HCT116 (cell line): ENCODE data around the gene ZNF814. TPM values are rescaled to one million over a fixed set of nuclear protein-coding genes. Genes with fewer than 3 reads are reported as not detected.
A peak's percentile ranks its signal among the peaks of the same experiment; 100 is the strongest.
"Not testable (repeated sequence)": the region's sequence is repeated elsewhere in the genome, so short reads cannot be mapped to it uniquely, and the experiment has no call there.

Experiments
- ATAC-seq: fragments of 200-7000 bp; cut with Tn5 transposase; 2 replicates; pipeline ENCODE4 v1.9.1; 2020; ENCODE audit warnings: mild to moderate bottlenecking, moderate library complexity
- BruUV-seq: library from RNA; stranded (reverse); fragments of 400-500 nt; replicated peaks from 2 replicates; lab custom pipeline; 2021; lab: Mats Ljungman, UMichigan
- CTCF ChIA-PET: fragments of 300-600 bp; sonication (Branson Sonifier 250); formaldehyde crosslinking; loops from one replicate; lab custom pipeline; 2021; ENCODE audit warnings: antibody characterized with exemption; lab: Charles Lee
- POLR2A ChIA-PET: fragments of 300-600, 350-600 bp; sonication (Branson Sonifier 250); formaldehyde crosslinking; loops from one replicate; lab custom pipeline; 2021; ENCODE audit warnings: antibody characterized with exemption; lab: Charles Lee
- RAD21 ChIA-PET, 2 experiments: fragments of 300-600 bp; sonication (Branson Sonifier 250); formaldehyde crosslinking; loops; one replicate each; lab custom pipeline; 2023; ENCODE audit warnings: low total read pairs in 2 of 2; ENCODE audit not compliant: uncharacterized antibody in 2 of 2, unreplicated experiment in 2 of 2, low non-redundant PET in 1 of 2; lab: Charles Lee
- DNase-seq: peaks from one replicate; pipeline ENCODE4 v3.0.0-alpha.2; 2010; ENCODE audit warnings: low read depth, low spot score
- H2AFZ ChIP-seq: fragments of 200-600 bp; shearing (Covaris generic), sonication (generic); 2 replicates; pipeline ENCODE4 v1.6.1; 2017; ENCODE audit warnings: low read depth, mixed run types, mixed read lengths, antibody characterized with exemption, low read length; ENCODE audit not compliant: poor library complexity, severe bottlenecking
- H3K27ac ChIP-seq: 2 replicates; pipeline ENCODE4 v1.5.1; 2012; ENCODE audit warnings: low read depth, low read length
- H3K27me3 ChIP-seq: fragments of 200-600 bp; sonication (generic); 2 replicates; pipeline ENCODE4 v1.6.1; 2016; ENCODE audit warnings: mixed run types, low read length, mixed read lengths; ENCODE audit not compliant: insufficient read depth
- H3K36me3 ChIP-seq, 2 experiments: fragments of 200-500 bp in 1 of 2; fragments of 200-600 bp in 1 of 2; sonication (Bioruptor generic) in 1 of 2; sonication (generic) in 1 of 2; 2 replicates each; pipeline versions ENCODE4 v1.5.1 to v1.6.1; 2014 to 2016; ENCODE audit warnings: low read length in 2 of 2, inconsistent platforms in 1 of 2, mixed read lengths in 1 of 2, mixed run types in 1 of 2; ENCODE audit not compliant: insufficient read depth in 2 of 2, control insufficient read depth in 1 of 2
- H3K4me1 ChIP-seq, 2 experiments: fragments of 200-600 bp in 1 of 2; sonication (generic) in 1 of 2; 2 replicates each; pipeline versions ENCODE4 v1.5.1 to v1.6.1; 2012 to 2017; ENCODE audit warnings: low read length in 2 of 2, inconsistent platforms in 1 of 2, mild to moderate bottlenecking in 1 of 2, mixed read lengths in 1 of 2, mixed run types in 1 of 2, moderate library complexity in 1 of 2; ENCODE audit not compliant: insufficient read depth in 2 of 2, control insufficient read depth in 1 of 2
- H3K4me2 ChIP-seq: fragments of 200-600 bp; sonication (generic); 2 replicates; pipeline ENCODE4 v1.6.1; 2017; ENCODE audit warnings: mixed run types, low read length, mixed read lengths
- H3K4me3 ChIP-seq, 2 experiments: fragments of 200-600 bp in 1 of 2; sonication (generic) in 1 of 2; replicated peaks in 1 of 2; 2 replicates each; pipeline ENCODE4 v1.5.1; 2011 to 2016; ENCODE audit warnings: low read length in 2 of 2, control low read depth in 1 of 2, low read depth in 1 of 2, mild to moderate bottlenecking in 1 of 2, mixed read lengths in 1 of 2, mixed run types in 1 of 2
- H3K79me2 ChIP-seq: fragments of 200-600 bp; sonication (generic); 2 replicates; pipeline ENCODE4 v1.6.1; 2017; ENCODE audit warnings: mild to moderate bottlenecking, mixed run types, low read length, moderate library complexity, mixed read lengths; ENCODE audit not compliant: insufficient read depth
- H3K9ac ChIP-seq: fragments of 200-600 bp; sonication (generic); 2 replicates; pipeline ENCODE4 v1.6.1; 2016; ENCODE audit warnings: low read length, mixed read lengths
- H3K9me2 ChIP-seq: fragments of 200-600 bp; sonication (generic), shearing (Covaris generic); 2 replicates; pipeline ENCODE4 v1.6.1; 2017; ENCODE audit warnings: mixed run types, mild to moderate bottlenecking, moderate library complexity; ENCODE audit not compliant: insufficient read depth
- H3K9me3 ChIP-seq, 2 experiments: fragments of 200-500 bp in 1 of 2; fragments of 200-600 bp in 1 of 2; sonication (Bioruptor generic) in 1 of 2; sonication (generic) in 1 of 2; 2 replicates each; pipeline ENCODE4 v1.6.1; 2014 to 2017; ENCODE audit warnings: low read length in 2 of 2, mixed read lengths in 2 of 2, inconsistent platforms in 1 of 2, low read depth in 1 of 2, mild to moderate bottlenecking in 1 of 2, mixed run types in 1 of 2, moderate library complexity in 1 of 2; ENCODE audit not compliant: control insufficient read depth in 1 of 2, insufficient read depth in 1 of 2
- H4K20me1 ChIP-seq: fragments of 200-600 bp; sonication (generic), shearing (Covaris generic); 2 replicates; pipeline ENCODE4 v1.6.1; 2017; ENCODE audit warnings: mixed run types, mild to moderate bottlenecking, moderate library complexity; ENCODE audit not compliant: insufficient read depth
- ATF3 ChIP-seq: IDR thresholded peaks from 2 replicates; pipeline ENCODE4 v1.6.1; 2012
- CEBPB ChIP-seq: IDR thresholded peaks from 2 replicates; pipeline ENCODE4 v1.6.1; 2012; ENCODE audit warnings: low read depth
- CTCF ChIP-seq, 3 experiments: fragments of 200-600 bp in 1 of 3; sonication (generic) in 1 of 3; IDR thresholded peaks in 2 of 3; conservative IDR thresholded peaks in 1 of 3; 2 replicates each; pipeline ENCODE4 v1.5.1; 2012 to 2017; ENCODE audit warnings: low read depth in 2 of 3, low read length in 2 of 3, antibody characterized with exemption in 1 of 3, borderline replicate concordance in 1 of 3, control low read depth in 1 of 3, mild to moderate bottlenecking in 1 of 3, mixed read lengths in 1 of 3, mixed run types in 1 of 3, moderate library complexity in 1 of 3; ENCODE audit not compliant: insufficient read depth in 1 of 3
- ELF1 ChIP-seq: IDR thresholded peaks from 2 replicates; pipeline ENCODE4 v1.6.1; 2012; ENCODE audit warnings: low read depth, borderline replicate concordance
- EZH2 ChIP-seq: fragments of 200-600 bp; sonication (generic); IDR thresholded peaks from 2 replicates; pipeline ENCODE4 v1.6.1; 2017; ENCODE audit warnings: antibody characterized with exemption, mixed run types
- FOSL1 ChIP-seq: IDR thresholded peaks from 2 replicates; pipeline ENCODE4 v1.6.1; 2012; ENCODE audit warnings: low read depth
- JUND ChIP-seq: IDR thresholded peaks from 2 replicates; pipeline ENCODE4 v1.6.1; 2012
- MAX ChIP-seq: IDR thresholded peaks from 2 replicates; pipeline ENCODE4 v1.6.1; 2012
- REST ChIP-seq: IDR thresholded peaks from 2 replicates; pipeline ENCODE4 v1.6.1; 2012; ENCODE audit warnings: low read depth
- SIN3A ChIP-seq: IDR thresholded peaks from 2 replicates; pipeline ENCODE4 v1.6.1; 2012; ENCODE audit warnings: low read depth
- SP1 ChIP-seq: IDR thresholded peaks from 2 replicates; pipeline ENCODE4 v1.6.1; 2012; ENCODE audit warnings: low read depth
- intact Hi-C: fragments of 100-400 bp; cut with micrococcal nuclease; formaldehyde crosslinking; loops from 2 replicates; pipeline ENCODE4 v1.10.0; 2022
- total RNA-seq: library from RNA; stranded (reverse); gene quantifications from one replicate; pipeline ENCODE4 v1.2.1, GENCODE V29; 2021; ENCODE audit not compliant: unreplicated experiment

Gene ZNF814
- total RNA-seq, 1 experiment from 2014 or later = 2.5 TPM

GRCh38 chr19:57851812-57852603, 36.8 kb downstream of the ZNF814 start:
- BruUV-seq, POLR2A ChIA-PET, CTCF ChIA-PET: not testable (repeated sequence)

DNA sequence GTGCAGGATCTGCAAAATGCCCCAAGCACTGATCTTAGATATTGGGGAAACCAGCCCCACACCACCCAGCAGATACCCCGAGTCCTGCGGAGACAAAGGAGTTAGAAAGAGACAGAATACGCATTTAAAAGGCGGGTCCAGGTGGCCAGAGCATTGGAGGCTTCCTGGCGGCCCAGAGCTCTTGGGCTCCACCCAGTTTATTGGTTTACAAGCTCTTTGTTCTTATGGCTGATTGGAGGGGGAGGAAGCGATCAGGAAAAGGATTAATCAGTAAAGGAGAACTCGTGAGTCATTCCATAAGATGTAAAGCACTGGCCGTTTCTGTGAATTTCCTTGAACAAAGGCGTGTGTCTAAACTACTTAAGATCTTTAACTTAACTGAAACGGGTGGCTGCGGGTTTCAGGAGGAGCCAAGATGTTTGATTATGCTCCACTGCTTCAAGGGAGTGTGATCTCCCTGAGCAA, 38.3 kb downstream of the ZNF814 start:
- peak overlapping the region; percentile 83 for H3K4me2 ChIP-seq
- H3K9me2 ChIP-seq = no peaks in the 10 kb centered on the region
- peaks cover 2 to 7% of the 10 kb centered on the region in 2 experiments; a peak in 2 of 4 replicates for H3K4me1 ChIP-seq
- H3K27me3 ChIP-seq = no peaks in the 10 kb centered on the region
- H3K9me3 ChIP-seq = no peaks in the 10 kb centered on the region
- CTCF ChIA-PET = no interaction called here
- no peak overlapping the region; the same call in 1 of the 2 replicates for H3K27ac ChIP-seq
- H3K4me3 ChIP-seq = peak overlapping the region; percentile 81 to 85
- peaks cover 3% of the 10 kb centered on the region; the same call in 1 of the 2 replicates for H4K20me1 ChIP-seq
- peak overlapping the region; percentile 88 for H3K9ac ChIP-seq
- no TSS peak for BruUV-seq
- no peak for DNase-seq
- intact Hi-C loops = no loop called here
- RAD21 ChIA-PET = no interaction called here
- ATAC-seq = no peak
- peaks cover 0 to under 1% of the 10 kb centered on the region in 2 experiments; a peak in 2 of 4 replicates for H3K36me3 ChIP-seq
- POLR2A ChIA-PET = no interaction called here
- no peak overlapping the region for H2AFZ ChIP-seq
- peaks cover 77% of the 10 kb centered on the region for H3K79me2 ChIP-seq
- TF ChIP-seq ATF3 (no peak), JUND (no peak), ELF1 (no peak), FOSL1 (no peak), CTCF (IDR thresholded peaks at IDR 0.05 in 2 of 3, conservative IDR thresholded peaks at IDR 0.05 in 1 of 3; ENCODE audit: borderline replicate concordance in 1 of 3, insufficient read depth in 1 of 3, low read depth in 2 of 3, low read length in 2 of 3) (no peak), SP1 (no peak), SIN3A (no peak), MAX (no peak), REST (no peak), EZH2 (no peak), CEBPB (no peak)

More at GRCh38 chr19:57851812-57852603, 36.8 kb downstream of the ZNF814 start:
- H3K36me3 ChIP-seq, intact Hi-C loops, H3K9me3 ChIP-seq, RAD21 ChIA-PET, H3K9ac ChIP-seq, DNase-seq, H2AFZ ChIP-seq, ATAC-seq, H3K4me1 ChIP-seq, H3K4me2 ChIP-seq, H4K20me1 ChIP-seq, H3K27ac ChIP-seq, H3K9me2 ChIP-seq, H3K4me3 ChIP-seq, H3K27me3 ChIP-seq: not testable (repeated sequence)
- H3K79me2 ChIP-seq = peaks cover 63% of the 10 kb centered on the region
